Measurements from ENCODE around the gene GAB2. TPM values are rescaled to one million over a fixed set of nuclear protein-coding genes. Genes with fewer than 3 reads are reported as not detected.

Gene GAB2
- total and polyA plus RNA-seq, 2 of the 13 experiments (the other 11 are each of a cell fraction or from before 2014, with no cell fraction given): 4.1 to 8.6 TPM

DNA sequence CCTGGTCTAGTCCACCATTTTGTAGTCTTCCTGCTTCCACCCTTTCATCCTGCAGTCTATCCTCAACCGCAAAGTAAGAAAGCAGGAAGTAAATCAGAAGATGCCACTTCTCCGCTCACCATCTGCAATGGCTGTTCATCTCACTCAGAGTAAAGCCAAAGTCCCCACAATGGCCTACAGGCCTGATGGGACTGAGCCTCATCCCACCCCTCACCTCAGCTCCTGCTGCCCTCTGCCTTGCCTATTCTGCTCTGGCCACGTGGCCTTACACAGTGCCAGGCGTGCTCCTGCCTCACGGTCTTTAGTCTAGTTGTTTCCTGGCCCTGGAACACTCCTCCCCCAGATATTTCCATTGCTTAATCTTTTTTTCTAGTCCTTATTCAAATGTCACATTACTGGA, 133.4 kb downstream of the GAB2 start:
- H3K4me3 ChIP-seq (replicated peaks in 1 of 3; ENCODE audit: insufficient read depth in 1 of 3, low read depth in 2 of 3, low read length in 3 of 3): no peak overlapping the region
- no peaks in the 10 kb centered on the region for H4K20me1 ChIP-seq (ENCODE audit: insufficient read depth, low read length)
- H3K4me1 ChIP-seq (ENCODE audit: insufficient read depth, low read length): peaks cover 16% of the 10 kb centered on the region
- no peak overlapping the region for H3K4me2 ChIP-seq (ENCODE audit: low read depth, low read length)
- H3K79me2 ChIP-seq (ENCODE audit: insufficient read depth, low read length): peaks cover 3% of the 10 kb centered on the region
- WGBS (ENCODE audit: low lambda C conversion rate): 96% methylated on average over 5 of the region's 5 CpGs
- in situ Hi-C loops (cut with HindIII; ENCODE audit: extremely low pct_ligation_motif_present, low pct_unique_long_range_greater_than_20kb): no loop called here
- BruUV-seq (replicated peaks): no TSS peak
- peaks cover 7% of the 10 kb centered on the region for H3K9me3 ChIP-seq (ENCODE audit: low read length)
- H3K27me3 ChIP-seq (ENCODE audit: control insufficient read depth in 1 of 2, insufficient read depth in 2 of 2, low read length in 2 of 2): no peaks in the 10 kb centered on the region
- FAIRE-seq (no peak), DNase-seq (ENCODE audit: low spot score) (no peak), ATAC-seq (no peak)
- no peak overlapping the region for H2AFZ ChIP-seq (ENCODE audit: low read length)
- ChIA-PET CTCF (ENCODE audit: low intra/inter-chr PET ratio, low total read pairs) (no interaction called here), POLR2A (no interaction called here)
- H3K27ac ChIP-seq (ENCODE audit: extremely low read length, insufficient read depth, low read length): no peak overlapping the region
- intact Hi-C loops (cut with micrococcal nuclease; ENCODE audit: unreplicated experiment): no loop called here
- TF ChIP-seq, protein P1, sequence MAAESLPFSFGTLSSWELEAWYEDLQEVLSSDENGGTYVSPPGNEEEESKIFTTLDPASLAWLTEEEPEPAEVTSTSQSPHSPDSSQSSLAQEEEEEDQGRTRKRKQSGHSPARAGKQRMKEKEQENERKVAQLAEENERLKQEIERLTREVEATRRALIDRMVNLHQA (CRISPR knock-in tag; IDR thresholded peaks at IDR 0.05): no peak
- TF ChIP-seq FOXA1 (IDR thresholded peaks at IDR 0.05) (no peak), FOXA1 (CRISPR knock-in tag; IDR thresholded peaks at IDR 0.05) (no peak), NKX3-1 (CRISPR knock-in tag; IDR thresholded peaks at IDR 0.05) (no peak), SOX6 (IDR thresholded peaks at IDR 0.05) (no peak), SOX6 (CRISPR knock-in tag; IDR thresholded peaks at IDR 0.05) (no peak), RBAK (CRISPR knock-in tag; IDR thresholded peaks at IDR 0.05) (no peak), ZNF841 (CRISPR knock-in tag; IDR thresholded peaks at IDR 0.05; ENCODE audit: borderline replicate concordance) (no peak), SMC3 (IDR thresholded peaks at IDR 0.05; ENCODE audit: low read length) (no peak), BRD4 (CRISPR knock-in tag; IDR thresholded peaks at IDR 0.05) (no peak), MTF1 (CRISPR knock-in tag; IDR thresholded peaks at IDR 0.05) (no peak), ZSCAN31 (CRISPR knock-in tag; IDR thresholded peaks at IDR 0.05; ENCODE audit: low read depth) (no peak), NFIB (CRISPR knock-in tag; IDR thresholded peaks at IDR 0.05; ENCODE audit: borderline replicate concordance) (no peak), MAFG (CRISPR knock-in tag; IDR thresholded peaks at IDR 0.05) (no peak)
- TF ChIP-seq, protein P2, sequence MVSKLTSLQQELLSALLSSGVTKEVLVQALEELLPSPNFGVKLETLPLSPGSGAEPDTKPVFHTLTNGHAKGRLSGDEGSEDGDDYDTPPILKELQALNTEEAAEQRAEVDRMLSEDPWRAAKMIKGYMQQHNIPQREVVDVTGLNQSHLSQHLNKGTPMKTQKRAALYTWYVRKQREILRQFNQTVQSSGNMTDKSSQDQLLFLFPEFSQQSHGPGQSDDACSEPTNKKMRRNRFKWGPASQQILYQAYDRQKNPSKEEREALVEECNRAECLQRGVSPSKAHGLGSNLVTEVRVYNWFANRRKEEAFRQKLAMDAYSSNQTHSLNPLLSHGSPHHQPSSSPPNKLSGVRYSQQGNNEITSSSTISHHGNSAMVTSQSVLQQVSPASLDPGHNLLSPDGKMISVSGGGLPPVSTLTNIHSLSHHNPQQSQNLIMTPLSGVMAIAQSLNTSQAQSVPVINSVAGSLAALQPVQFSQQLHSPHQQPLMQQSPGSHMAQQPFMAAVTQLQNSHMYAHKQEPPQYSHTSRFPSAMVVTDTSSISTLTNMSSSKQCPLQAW (CRISPR knock-in tag; IDR thresholded peaks at IDR 0.05): no peak
- TF ChIP-seq, protein P3, sequence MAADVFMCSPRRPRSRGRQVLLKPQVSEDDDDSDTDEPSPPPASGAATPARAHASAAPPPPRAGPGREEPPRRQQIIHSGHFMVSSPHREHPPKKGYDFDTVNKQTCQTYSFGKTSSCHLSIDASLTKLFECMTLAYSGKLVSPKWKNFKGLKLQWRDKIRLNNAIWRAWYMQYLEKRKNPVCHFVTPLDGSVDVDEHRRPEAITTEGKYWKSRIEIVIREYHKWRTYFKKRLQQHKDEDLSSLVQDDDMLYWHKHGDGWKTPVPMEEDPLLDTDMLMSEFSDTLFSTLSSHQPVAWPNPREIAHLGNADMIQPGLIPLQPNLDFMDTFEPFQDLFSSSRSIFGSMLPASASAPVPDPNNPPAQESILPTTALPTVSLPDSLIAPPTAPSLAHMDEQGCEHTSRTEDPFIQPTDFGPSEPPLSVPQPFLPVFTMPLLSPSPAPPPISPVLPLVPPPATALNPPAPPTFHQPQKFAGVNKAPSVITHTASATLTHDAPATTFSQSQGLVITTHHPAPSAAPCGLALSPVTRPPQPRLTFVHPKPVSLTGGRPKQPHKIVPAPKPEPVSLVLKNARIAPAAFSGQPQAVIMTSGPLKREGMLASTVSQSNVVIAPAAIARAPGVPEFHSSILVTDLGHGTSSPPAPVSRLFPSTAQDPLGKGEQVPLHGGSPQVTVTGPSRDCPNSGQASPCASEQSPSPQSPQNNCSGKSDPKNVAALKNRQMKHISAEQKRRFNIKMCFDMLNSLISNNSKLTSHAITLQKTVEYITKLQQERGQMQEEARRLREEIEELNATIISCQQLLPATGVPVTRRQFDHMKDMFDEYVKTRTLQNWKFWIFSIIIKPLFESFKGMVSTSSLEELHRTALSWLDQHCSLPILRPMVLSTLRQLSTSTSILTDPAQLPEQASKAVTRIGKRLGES (CRISPR knock-in tag; IDR thresholded peaks at IDR 0.05; ENCODE audit: borderline replicate concordance): no peak
- TF ChIP-seq, protein P4, sequence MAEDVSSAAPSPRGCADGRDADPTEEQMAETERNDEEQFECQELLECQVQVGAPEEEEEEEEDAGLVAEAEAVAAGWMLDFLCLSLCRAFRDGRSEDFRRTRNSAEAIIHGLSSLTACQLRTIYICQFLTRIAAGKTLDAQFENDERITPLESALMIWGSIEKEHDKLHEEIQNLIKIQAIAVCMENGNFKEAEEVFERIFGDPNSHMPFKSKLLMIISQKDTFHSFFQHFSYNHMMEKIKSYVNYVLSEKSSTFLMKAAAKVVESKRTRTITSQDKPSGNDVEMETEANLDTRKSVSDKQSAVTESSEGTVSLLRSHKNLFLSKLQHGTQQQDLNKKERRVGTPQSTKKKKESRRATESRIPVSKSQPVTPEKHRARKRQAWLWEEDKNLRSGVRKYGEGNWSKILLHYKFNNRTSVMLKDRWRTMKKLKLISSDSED (CRISPR knock-in tag; IDR thresholded peaks at IDR 0.05): no peak
- H3K36me3 ChIP-seq (replicated peaks in 1 of 2; ENCODE audit: control insufficient read depth in 1 of 2, insufficient read depth in 2 of 2, low read length in 2 of 2): no peaks in the 10 kb centered on the region; a peak in 2 of 5 replicates
- no peak overlapping the region for H3K9ac ChIP-seq (ENCODE audit: insufficient read depth, low read depth, low read length)
